Gastroesophageal sphincter (tissue), 3 donors: ENCODE data around the gene ZBED5.

ENCODE experiments used
- CTCF ChIP-seq, 4 experiments: fragments of 200-600 bp in 2 of 4; fragments of 450-650 bp in 2 of 4; sonication (generic) in 1 of 4; IDR thresholded peaks; one replicate each; pipeline ENCODE4 v1.5.1; 2017 to 2019; ENCODE audit warnings: antibody characterized with exemption in 4 of 4, mild to moderate bottlenecking in 2 of 4, moderate library complexity in 2 of 4
- EP300 ChIP-seq: sonication (generic); formaldehyde crosslinking; IDR thresholded peaks from one replicate; pipeline ENCODE4 v1.6.1; 2017; ENCODE audit warnings: antibody characterized with exemption, mild to moderate bottlenecking
- POLR2A ChIP-seq, 2 donors: fragments of 450-650 bp; IDR thresholded peaks; one replicate each; pipeline ENCODE4 v1.6.1; 2017; ENCODE audit warnings: antibody characterized with exemption in 2 of 2, mild to moderate bottlenecking in 2 of 2, moderate library complexity in 1 of 2
- POLR2AphosphoS5 ChIP-seq: sonication (generic); formaldehyde crosslinking; IDR thresholded peaks from one replicate; pipeline ENCODE4 v1.6.1; 2017; ENCODE audit warnings: antibody characterized with exemption

DNA sequence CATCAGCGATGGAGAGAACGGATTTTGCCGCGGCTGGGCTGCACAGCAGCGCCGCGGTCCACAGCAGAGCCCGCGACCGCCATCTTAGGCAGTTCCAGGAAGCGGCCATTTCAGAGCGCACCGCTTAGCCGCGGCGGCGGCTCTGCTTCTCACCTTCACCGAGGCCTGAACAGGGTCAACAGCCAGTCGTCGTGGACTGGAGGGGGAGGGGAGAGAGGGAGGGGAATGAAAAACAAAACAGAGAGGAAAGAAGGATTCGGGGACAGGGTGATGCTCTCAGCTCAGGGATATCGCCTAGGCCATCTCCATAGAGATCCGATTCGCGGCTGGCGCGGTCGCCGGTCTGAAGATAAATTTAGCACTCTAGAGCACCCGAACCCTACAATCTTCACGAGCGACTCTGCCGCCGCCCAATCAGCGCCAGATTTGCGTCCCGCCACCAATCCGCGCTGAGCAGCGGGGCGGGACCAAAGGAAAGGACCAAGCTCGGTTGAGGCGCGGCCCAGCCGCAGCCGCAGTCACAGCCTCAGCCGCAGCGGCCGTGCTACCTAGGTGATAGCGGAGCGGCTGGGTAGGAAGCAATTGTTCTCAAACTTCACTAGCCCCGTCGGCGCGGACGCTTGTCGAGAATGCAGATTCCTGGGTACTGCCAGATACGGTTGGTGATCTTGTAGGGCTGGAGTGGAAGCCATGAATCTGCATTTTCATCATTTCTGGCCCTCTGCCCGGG is at the start of gene ZBED5:
- peak; percentile 98 for TF ChIP-seq POLR2AphosphoS5
- peak in 3 of 4 experiments; percentile 15 to 29 (median 27) for TF ChIP-seq CTCF (IDR thresholded peaks at IDR 0.05)
- peak; percentile 96 for TF ChIP-seq POLR2A (IDR thresholded peaks at IDR 0.05)
- no peak for TF ChIP-seq EP300
